GM21423 (cell line): ENCODE measurements around the gene PHC3.

Experiments used
- ATAC-seq: cut with Tn5 transposase; IDR thresholded peaks from one replicate; pipeline ENCODE4 v1.9.1; 2021; ENCODE audit warnings: mild to moderate bottlenecking, moderate library complexity; ENCODE audit not compliant: unreplicated experiment

PHC3 gene

DNA sequence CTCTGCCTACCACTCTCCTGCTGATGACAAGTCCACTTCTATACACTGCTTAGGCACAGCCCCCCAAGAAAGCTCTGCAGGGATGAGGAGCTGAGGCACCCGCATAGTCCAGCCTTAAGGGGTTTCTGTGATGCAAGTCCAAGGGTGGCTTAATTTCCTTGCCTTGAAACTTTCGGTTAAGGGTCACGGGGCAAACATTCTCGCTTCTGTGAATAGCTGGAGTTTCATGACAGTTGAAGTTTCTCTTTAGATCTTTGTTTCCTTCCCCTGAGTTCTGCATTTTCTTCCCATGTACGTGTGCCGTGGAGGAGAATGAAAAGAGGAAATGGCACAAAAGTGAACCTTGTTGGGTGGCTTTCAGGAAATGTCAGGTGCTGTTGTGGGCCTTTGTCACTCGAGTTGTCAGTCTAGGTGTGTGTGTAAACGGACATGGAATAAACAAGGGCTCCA, 136.7 kb downstream of the PHC3 start:
- ATAC-seq, result peak; percentile 72

DNA sequence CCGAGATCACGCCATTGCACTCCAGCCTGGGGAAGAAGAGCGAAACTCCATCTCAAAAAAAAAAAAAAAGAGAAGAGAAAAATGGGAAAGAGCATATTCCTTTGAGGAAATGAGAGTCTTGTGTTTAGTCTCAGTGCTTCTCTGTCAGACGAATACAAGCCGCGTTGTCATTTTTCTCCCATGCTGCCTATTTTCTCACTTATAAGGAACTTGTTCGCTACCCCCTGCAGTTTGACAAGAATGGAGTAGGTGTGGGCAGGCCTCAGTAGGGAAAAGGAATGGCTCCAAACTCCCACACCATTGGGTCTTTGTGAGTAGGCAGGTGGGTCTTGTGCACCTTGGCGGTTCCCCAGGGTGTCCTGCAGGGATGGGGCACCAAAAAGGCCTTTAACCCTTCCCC, 137.3 kb downstream of the PHC3 start:
- no peak for ATAC-seq

DNA sequence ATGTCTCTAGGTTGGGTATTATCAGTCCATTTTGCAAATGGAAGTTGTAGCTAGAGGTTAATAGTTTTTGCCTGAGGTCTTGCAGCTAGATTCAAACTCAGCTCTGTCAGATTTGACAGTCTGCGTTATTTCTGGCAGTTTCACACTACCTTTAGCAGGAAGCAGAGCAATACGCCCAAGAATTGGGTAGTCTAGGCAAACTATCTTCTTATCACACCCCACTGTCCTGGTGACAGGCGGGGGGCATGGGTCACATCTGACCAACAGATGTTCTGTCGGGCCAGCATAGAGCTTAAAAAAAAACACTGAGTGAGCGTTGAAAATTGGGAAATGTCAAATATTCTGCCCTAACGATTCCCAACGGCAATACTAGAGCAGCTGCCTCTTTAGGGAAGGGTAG, 138.0 kb downstream of the PHC3 start:
- ATAC-seq, result no peak

DNA sequence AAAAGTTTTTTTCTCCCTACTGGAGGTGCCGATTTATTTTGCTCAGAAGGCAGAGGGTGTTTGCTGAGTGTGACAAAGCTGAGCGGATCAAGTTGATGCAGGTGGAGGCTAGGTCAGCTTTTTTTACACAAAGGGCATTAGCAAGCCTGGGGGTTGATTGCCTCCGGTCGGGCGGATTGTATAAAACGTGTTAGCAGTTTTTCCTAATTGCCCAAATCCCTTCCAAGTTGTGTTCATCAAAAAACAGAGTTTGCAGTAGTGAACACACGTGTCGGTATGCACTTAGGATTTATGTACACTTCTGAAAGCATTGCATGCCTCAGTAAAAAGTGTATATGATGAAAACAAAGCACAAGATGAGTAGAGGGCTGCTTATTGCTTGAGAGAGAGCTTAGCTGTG, 141.1 kb downstream of the PHC3 start:
- no peak for ATAC-seq

DNA sequence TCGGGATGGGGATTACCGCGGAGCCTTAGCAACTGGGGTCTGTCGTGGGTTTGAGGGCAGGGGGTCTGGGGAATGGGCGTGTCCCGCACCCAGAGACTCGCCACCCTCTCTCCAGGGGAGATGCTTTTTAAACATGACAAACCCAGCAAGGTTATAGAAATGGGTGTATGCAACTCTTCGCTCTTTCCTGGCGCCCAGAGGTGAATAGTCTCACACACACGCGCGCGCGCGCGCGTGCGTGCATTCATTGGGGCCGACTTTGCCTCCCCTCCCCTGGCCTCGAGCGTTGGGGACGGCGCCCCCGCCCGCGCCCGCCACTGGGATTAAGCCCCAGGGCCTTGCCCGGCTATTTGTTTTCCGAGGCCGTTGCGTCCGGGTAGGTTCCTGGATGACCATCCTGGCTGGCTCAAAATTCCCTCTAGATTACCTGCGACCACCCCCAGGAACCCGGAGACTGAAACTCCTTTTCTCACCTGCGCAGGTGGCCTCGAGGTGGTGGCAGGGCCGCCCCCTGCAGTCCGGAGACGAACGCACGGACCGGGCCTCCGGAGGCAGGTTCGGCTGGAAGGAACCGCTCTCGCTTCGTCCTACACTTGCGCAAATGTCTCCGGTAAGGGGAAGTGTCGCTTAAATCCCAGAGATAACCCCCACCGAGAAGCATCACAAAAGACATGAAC, 143.0 kb downstream of the PHC3 start:
- peak; percentile 5 for ATAC-seq
